HL-60 (cell line): ENCODE measurements around the gene COL28A1.

ENCODE experiments used
- CTCF ChIP-seq: IDR thresholded peaks from one replicate; pipeline ENCODE4 v1.5.1; 2011; ENCODE audit warnings: low read length, control low read depth, inconsistent platforms; ENCODE audit not compliant: insufficient read depth
- POLR2AphosphoS5 ChIP-seq: IDR thresholded peaks from 2 replicates; pipeline ENCODE4 v1.6.1; 2012; ENCODE audit warnings: low read depth
- REST ChIP-seq: IDR thresholded peaks from 2 replicates; pipeline ENCODE4 v1.6.1; 2012; ENCODE audit warnings: low read depth; ENCODE audit not compliant: insufficient replicate concordance
- SPI1 ChIP-seq: IDR thresholded peaks from 2 replicates; pipeline ENCODE4 v1.6.1; 2012; ENCODE audit warnings: low read depth, mild to moderate bottlenecking, borderline replicate concordance

- TF ChIP-seq POLR2AphosphoS5 (no peak), CTCF (no peak), SPI1 (no peak; the same call in 1 of the 2 replicates), REST (no peak)
Measured at GRCh38 chr7:7490003-7490402, 45.7 kb downstream of the COL28A1 start.
